Inflammatory macrophage treated with lipopolysaccharide for 4 hours (primary cell): ENCODE measurements around the gene STH.
"Not testable (repeated sequence)": the region's sequence is repeated elsewhere in the genome, so short reads cannot be mapped to it uniquely, and the experiment has no call there.

Source experiments
- DNase-seq: peaks from one replicate; pipeline ENCODE4 v3.0.0-alpha.2; 2020

Gene STH

GRCh38 chr17:45998987-45999899 is at the start of gene STH:
TSS of gene STH (plus strand) at chr17:45999250. CDS start at chr17:45999280, 30 bp downstream.
- no peak for DNase-seq

- no peak for DNase-seq
Observed at GRCh38 chr17:45949755-45950320, 49.2 kb upstream of the STH start.

- no peak for DNase-seq
Observed at GRCh38 chr17:45950888-45951287, 48.2 kb upstream of the STH start.

- no peak for DNase-seq
Observed at GRCh38 chr17:45951403-45951802, 47.6 kb upstream of the STH start.

GRCh38 chr17:45951941-45952340 is 47.1 kb upstream of the STH start:
- no peak for DNase-seq

- DNase-seq: no peak
Observed at GRCh38 chr17:45952814-45953320, 46.2 kb upstream of the STH start.

GRCh38 chr17:45953561-45953960 is 45.5 kb upstream of the STH start:
- no peak for DNase-seq

- no peak for DNase-seq
Observed at GRCh38 chr17:45954914-45955313, 44.1 kb upstream of the STH start.

GRCh38 chr17:45955326-45955725 is 43.7 kb upstream of the STH start:
- no peak for DNase-seq

- no peak for DNase-seq
Observed at GRCh38 chr17:45956090-45956489, 43.0 kb upstream of the STH start.

GRCh38 chr17:45956746-45957145 is 42.3 kb upstream of the STH start:
- not testable (repeated sequence) for DNase-seq

- no peak for DNase-seq
Observed at GRCh38 chr17:45958307-45958706, 40.7 kb upstream of the STH start.

- DNase-seq: no peak
Observed at GRCh38 chr17:45958994-45959665, 39.9 kb upstream of the STH start.

- DNase-seq: no peak
Observed at GRCh38 chr17:45960311-45960710, 38.7 kb upstream of the STH start.

- no peak for DNase-seq
Observed at GRCh38 chr17:45961206-45961605, 37.8 kb upstream of the STH start.

GRCh38 chr17:45962221-45962972 is 36.7 kb upstream of the STH start:
- no peak for DNase-seq

GRCh38 chr17:45963283-45963682 is 35.8 kb upstream of the STH start:
- DNase-seq: no peak

GRCh38 chr17:45963889-45964288 is 35.2 kb upstream of the STH start:
- no peak for DNase-seq

GRCh38 chr17:45964634-45965033 is 34.4 kb upstream of the STH start:
- DNase-seq: no peak

- no peak for DNase-seq
Observed at GRCh38 chr17:45965812-45966211, 33.2 kb upstream of the STH start.

- DNase-seq: no peak
Observed at GRCh38 chr17:45966606-45967280, 32.3 kb upstream of the STH start.

- DNase-seq: no peak
Observed at GRCh38 chr17:45967378-45967777, 31.7 kb upstream of the STH start.
